ENCODE data around the gene GRAMD1B. TPM values are rescaled to one million over a fixed set of nuclear protein-coding genes. Genes with fewer than 3 reads are reported as not detected.

The GRAMD1B gene
- polyA plus RNA-seq, 3 donors = 3.2 to 13.9 (median 3.3) TPM

- Mint-ChIP-seq H3K27me3 (ENCODE audit: low read depth in 3 of 3) (peaks cover 0 to 2% (median 0%) of the 10 kb centered on the region in 3 donors), H3K4me1 (peaks cover 18% of the 10 kb centered on the region), H3K4me3 (no peak overlapping the region), H3K36me3 (no peaks in the 10 kb centered on the region), H3K27ac (peak overlapping the region in 2 of 7 donors; percentile 8 to 75), H3K9me3 (no peaks in the 10 kb centered on the region)
- no peaks in the 10 kb centered on the region for H3K27me3 ChIP-seq (ENCODE audit: control insufficient read depth in 2 of 2, insufficient read depth in 2 of 2, low read length in 2 of 2)
- H3K27ac ChIP-seq (ENCODE audit: low read depth in 1 of 2, low read length in 2 of 2) = no peak overlapping the region
- H2AFZ ChIP-seq (ENCODE audit: insufficient read depth, low read depth, low read length, poor library complexity, severe bottlenecking) = no peak overlapping the region
- no peaks in the 10 kb centered on the region for H4K20me1 ChIP-seq (ENCODE audit: insufficient read depth, low read length)
- intact Hi-C loops (cut with micrococcal nuclease) = loop anchor here in 1 of 2 donors (10.0 kb wide), 1 partner anchor 160 kb away; no protein-coding TSS in a partner anchor
- no peak for TF ChIP-seq CTCF (IDR thresholded peaks at IDR 0.05)
- H3K4me3 ChIP-seq (replicated peaks in 1 of 3; ENCODE audit: low read depth in 2 of 3, low read length in 3 of 3) = no peak overlapping the region
- H3K9me3 ChIP-seq (replicated peaks in 1 of 2; ENCODE audit: control insufficient read depth in 1 of 2, insufficient read depth in 1 of 2, low read length in 2 of 2) = no peaks in the 10 kb centered on the region
- H3K36me3 ChIP-seq (replicated peaks in 1 of 2; ENCODE audit: control insufficient read depth in 1 of 2, insufficient read depth in 2 of 2, low read length in 2 of 2) = no peaks in the 10 kb centered on the region
- H3K4me2 ChIP-seq (replicated peaks; ENCODE audit: extremely low read depth, low read length, poor library complexity, severe bottlenecking) = no peak overlapping the region
- 73% methylated on average over 4 of the region's 7 CpGs for WGBS (ENCODE audit: insufficient coverage)
- DNase-seq = no peak
- H3K9ac ChIP-seq (ENCODE audit: insufficient read depth, low read length, poor library complexity, severe bottlenecking) = no peak overlapping the region
- peaks cover under 1 to 6% of the 10 kb centered on the region in 2 donors for H3K4me1 ChIP-seq (ENCODE audit: control insufficient read depth in 1 of 2, insufficient read depth in 2 of 2, low read length in 2 of 2)
- no peaks in the 10 kb centered on the region for H3K79me2 ChIP-seq (ENCODE audit: insufficient read depth, low read length)
Measured at GRCh38 chr11:123404676-123405075, 25.4 kb upstream of the GRAMD1B start.

- intact Hi-C loops (cut with micrococcal nuclease) = loop anchor here in 1 of 2 donors (10.0 kb wide), 1 partner anchor 160 kb away; no protein-coding TSS in a partner anchor
- H4K20me1 ChIP-seq (ENCODE audit: insufficient read depth, low read length) = no peaks in the 10 kb centered on the region
- no peak for TF ChIP-seq CTCF (IDR thresholded peaks at IDR 0.05)
- 86% methylated on average over 3 of the region's 5 CpGs for WGBS (ENCODE audit: insufficient coverage)
- Mint-ChIP-seq H3K36me3 (no peaks in the 10 kb centered on the region), H3K4me3 (no peak overlapping the region), H3K27me3 (ENCODE audit: low read depth in 3 of 3) (peaks cover 0 to 2% (median 0%) of the 10 kb centered on the region in 3 donors), H3K27ac (peak overlapping the region in 1 of 7 donors; percentile 75), H3K4me1 (peaks cover 22% of the 10 kb centered on the region), H3K9me3 (no peaks in the 10 kb centered on the region)
- peaks cover 5 to 11% of the 10 kb centered on the region in 2 donors for H3K4me1 ChIP-seq (ENCODE audit: control insufficient read depth in 1 of 2, insufficient read depth in 2 of 2, low read length in 2 of 2)
- H3K4me2 ChIP-seq (replicated peaks; ENCODE audit: extremely low read depth, low read length, poor library complexity, severe bottlenecking) = no peak overlapping the region
- H3K36me3 ChIP-seq (replicated peaks in 1 of 2; ENCODE audit: control insufficient read depth in 1 of 2, insufficient read depth in 2 of 2, low read length in 2 of 2) = no peaks in the 10 kb centered on the region
- no peak overlapping the region for H3K9ac ChIP-seq (ENCODE audit: insufficient read depth, low read length, poor library complexity, severe bottlenecking)
- H3K4me3 ChIP-seq (replicated peaks in 1 of 3; ENCODE audit: low read depth in 2 of 3, low read length in 3 of 3) = no peak overlapping the region
- H3K79me2 ChIP-seq (ENCODE audit: insufficient read depth, low read length) = no peaks in the 10 kb centered on the region
- H3K9me3 ChIP-seq (replicated peaks in 1 of 2; ENCODE audit: control insufficient read depth in 1 of 2, insufficient read depth in 1 of 2, low read length in 2 of 2) = no peaks in the 10 kb centered on the region
- H2AFZ ChIP-seq (ENCODE audit: insufficient read depth, low read depth, low read length, poor library complexity, severe bottlenecking) = no peak overlapping the region
- no peak overlapping the region for H3K27ac ChIP-seq (ENCODE audit: low read depth in 1 of 2, low read length in 2 of 2)
- no peak for DNase-seq
- H3K27me3 ChIP-seq (ENCODE audit: control insufficient read depth in 2 of 2, insufficient read depth in 2 of 2, low read length in 2 of 2) = no peaks in the 10 kb centered on the region
Measured at GRCh38 chr11:123405123-123405592, 24.9 kb upstream of the GRAMD1B start.

All from CD14-positive monocyte (primary cell).